Natural killer cell (primary cell): Measurements from ENCODE around the gene HECTD4. TPM values are rescaled to one million over a fixed set of nuclear protein-coding genes. Genes with fewer than 3 reads are reported as not detected.

ENCODE experiments used
- ATAC-seq, 3 donors: fragments of 150-1000 bp in 2 of 3; fragments of 200-7000 bp in 1 of 3; cut with Tn5 transposase; 1 replicate in 1 of 3; 2 replicates in 2 of 3; pipeline ENCODE4 v1.10.0; 2021; ENCODE audit warnings: mild to moderate bottlenecking in 2 of 3, moderate library complexity in 2 of 3
- DNase-seq, 2 donors: peaks; one replicate each; pipeline versions ENCODE4 v3.0.0 to v3.0.0-alpha.2; 2013 to 2021; ENCODE audit warnings: mixed read lengths in 1 of 2
- H3K27ac ChIP-seq: one replicate; pipeline ENCODE4 v1.5.1; 2013; ENCODE audit warnings: mild to moderate bottlenecking, low read length
- H3K27me3 ChIP-seq: one replicate; pipeline ENCODE4 v1.6.1; 2013; ENCODE audit warnings: low read length; ENCODE audit not compliant: control insufficient read depth, insufficient read depth
- H3K36me3 ChIP-seq: one replicate; pipeline ENCODE4 v1.6.1; 2013; ENCODE audit warnings: low read length; ENCODE audit not compliant: control insufficient read depth, insufficient read depth
- H3K4me1 ChIP-seq: one replicate; pipeline ENCODE4 v1.6.1; 2013; ENCODE audit warnings: low read length; ENCODE audit not compliant: control insufficient read depth, insufficient read depth
- H3K4me3 ChIP-seq: one replicate; pipeline ENCODE4 v1.5.1; 2013; ENCODE audit warnings: low read length
- H3K9me3 ChIP-seq: one replicate; pipeline ENCODE4 v1.6.1; 2013; ENCODE audit warnings: low read length; ENCODE audit not compliant: control insufficient read depth, insufficient read depth
- H3K27ac Mint-ChIP-seq, 2 donors: one replicate each; pipeline ENCODE4 v1.8.0; 2022; ENCODE audit warnings: mild to moderate bottlenecking in 2 of 2, mixed read lengths in 2 of 2, moderate library complexity in 1 of 2
- H3K27me3 Mint-ChIP-seq, 2 donors: one replicate each; pipeline ENCODE4 v1.8.0; 2022; ENCODE audit warnings: low read depth in 2 of 2, mixed read lengths in 2 of 2
- H3K36me3 Mint-ChIP-seq: one replicate; pipeline ENCODE4 v1.8.0; 2022; ENCODE audit warnings: mixed read lengths
- H3K4me1 Mint-ChIP-seq, 2 donors: one replicate each; pipeline ENCODE4 v1.8.0; 2022; ENCODE audit warnings: mixed read lengths in 2 of 2
- H3K4me3 Mint-ChIP-seq: one replicate; pipeline ENCODE4 v1.8.0; 2022; ENCODE audit warnings: mild to moderate bottlenecking, moderate library complexity, mixed read lengths
- H3K9me3 Mint-ChIP-seq, 2 donors: one replicate each; pipeline ENCODE4 v1.8.0; 2022; ENCODE audit warnings: mixed read lengths in 2 of 2
- CTCF ChIP-seq: fragments of 200-600 bp; IDR thresholded peaks from one replicate; pipeline ENCODE4 v1.8.0; 2022; ENCODE audit warnings: antibody characterized with exemption
- WGBS: methylation state at CpG from one replicate; pipeline ENCODE4 v1.1.7; 2013; ENCODE audit warnings: missing lambda C conversion rate; ENCODE audit not compliant: insufficient coverage; 5-methylcytosine and 5-hydroxymethylcytosine counted together
- intact Hi-C: fragments of 100-400 bp; cut with micrococcal nuclease; formaldehyde crosslinking; loops from one replicate; pipeline ENCODE4 v1.14.2; 2022
- total RNA-seq, 4 donors: library from RNA; stranded (reverse); fragments of 120-200 nt in 1 of 4; gene quantifications; one replicate each; pipeline versions ENCODE4 v1.2.3 to v1.2.4, GENCODE V29; 2013 to 2022

The HECTD4 gene
- total RNA-seq, 3 donors from 2014 or later (not counting 1 experiment from before 2014, with no cell fraction given) = 66.9 to 82.6 (median 79.2) TPM

GRCh38 chr12:112359290-112359689 lies 22.9 kb downstream of the HECTD4 start:
- Histone ChIP-seq H3K4me1 (no peaks in the 10 kb centered on the region), H3K36me3 (no peaks in the 10 kb centered on the region), H3K27me3 (no peaks in the 10 kb centered on the region), H3K27ac (no peak overlapping the region), H3K4me3 (no peak overlapping the region), H3K9me3 (no peaks in the 10 kb centered on the region)
- 83% methylated on average over 3 of the region's 4 CpGs for WGBS
- intact Hi-C loops = no loop called here
- TF ChIP-seq CTCF = no peak
- DNase-seq = no peak
- ATAC-seq = no peak
- Mint-ChIP-seq H3K27ac (no peak overlapping the region), H3K4me1 (peaks cover 10 to 37% of the 10 kb centered on the region in 2 donors), H3K4me3 (no peak overlapping the region), H3K27me3 (no peaks in the 10 kb centered on the region), H3K9me3 (no peaks in the 10 kb centered on the region), H3K36me3 (no peaks in the 10 kb centered on the region)

GRCh38 chr12:112357214-112357613 lies 25.0 kb downstream of the HECTD4 start:
- Mint-ChIP-seq H3K4me1 (peaks cover 7 to 48% of the 10 kb centered on the region in 2 donors), H3K27ac (no peak overlapping the region), H3K9me3 (no peaks in the 10 kb centered on the region), H3K36me3 (no peaks in the 10 kb centered on the region), H3K4me3 (no peak overlapping the region), H3K27me3 (no peaks in the 10 kb centered on the region)
- WGBS = 96% methylated on average over 2 of the region's 2 CpGs
- Histone ChIP-seq H3K9me3 (no peaks in the 10 kb centered on the region), H3K27me3 (no peaks in the 10 kb centered on the region), H3K4me3 (no peak overlapping the region), H3K36me3 (no peaks in the 10 kb centered on the region), H3K4me1 (peaks cover 2% of the 10 kb centered on the region), H3K27ac (no peak overlapping the region)
- DNase-seq = no peak
- intact Hi-C loops = no loop called here
- ATAC-seq = no peak
- no peak for TF ChIP-seq CTCF

GRCh38 chr12:112354399-112354798 lies 27.8 kb downstream of the HECTD4 start:
- ATAC-seq (no peak), DNase-seq (no peak)
- peaks cover 2% of the 10 kb centered on the region for H3K4me1 ChIP-seq
- intact Hi-C loops = no loop called here
- Mint-ChIP-seq H3K36me3 (no peaks in the 10 kb centered on the region), H3K27ac (no peak overlapping the region), H3K9me3 (no peaks in the 10 kb centered on the region), H3K27me3 (no peaks in the 10 kb centered on the region), H3K4me3 (no peak overlapping the region), H3K4me1 (peaks cover 24 to 50% of the 10 kb centered on the region in 2 donors)
- H3K27me3 ChIP-seq = no peaks in the 10 kb centered on the region
- H3K36me3 ChIP-seq = no peaks in the 10 kb centered on the region
- TF ChIP-seq CTCF = no peak
- peak overlapping the region; percentile 15 for H3K27ac ChIP-seq
- H3K4me3 ChIP-seq = no peak overlapping the region
- 89% methylated on average over 4 of the region's 4 CpGs for WGBS
- H3K9me3 ChIP-seq = no peaks in the 10 kb centered on the region

GRCh38 chr12:112353393-112353792 lies 28.8 kb downstream of the HECTD4 start:
- ATAC-seq = no peak
- Mint-ChIP-seq H3K9me3 (no peaks in the 10 kb centered on the region), H3K4me3 (no peak overlapping the region), H3K27ac (no peak overlapping the region), H3K27me3 (no peaks in the 10 kb centered on the region), H3K4me1 (peaks cover 25 to 52% of the 10 kb centered on the region in 2 donors), H3K36me3 (no peaks in the 10 kb centered on the region)
- H3K4me3 ChIP-seq = no peak overlapping the region
- no peak for TF ChIP-seq CTCF
- H3K36me3 ChIP-seq = no peaks in the 10 kb centered on the region
- peaks cover 2% of the 10 kb centered on the region for H3K4me1 ChIP-seq
- 89% methylated on average over 1 of the region's 3 CpGs for WGBS
- intact Hi-C loops = no loop called here
- DNase-seq = no peak
- H3K27ac ChIP-seq = no peak overlapping the region
- H3K27me3 ChIP-seq = no peaks in the 10 kb centered on the region
- H3K9me3 ChIP-seq = no peaks in the 10 kb centered on the region
